GM12875 (cell line): ENCODE data around the gene TBXT.

Source experiments
- H3K4me3 ChIP-seq: one replicate; pipeline ENCODE4 v1.5.1; 2011; ENCODE audit warnings: low read depth, low read length, control low read depth
- CTCF ChIP-seq: IDR thresholded peaks from 2 replicates; pipeline ENCODE4 v1.5.1; 2011; ENCODE audit warnings: low read depth, mild to moderate bottlenecking, control low read depth, inconsistent platforms, low read length, moderate library complexity, borderline replicate concordance; ENCODE audit not compliant: insufficient read depth

The TBXT gene

GRCh38 chr6:166109608-166110007 lies 58.0 kb downstream of the TBXT start:
- no peak for TF ChIP-seq CTCF
- H3K4me3 ChIP-seq: no peak overlapping the region
